Left ventricle myocardium inferior (tissue), 1 donor: ENCODE data around the gene COL25A1. TPM values are rescaled to one million over a fixed set of nuclear protein-coding genes. Genes with fewer than 3 reads are reported as not detected.

Experiments
- DNase-seq: peaks from one replicate; pipeline ENCODE4 v3.0.0-alpha.2; 2020
- H3K27ac ChIP-seq: fragments of 200-600 bp; replicated peaks from 2 replicates; pipeline ENCODE4 v1.8.0; 2021
- H3K27me3 ChIP-seq: fragments of 200-600 bp; 2 replicates; pipeline ENCODE4 v1.8.0; 2021; ENCODE audit warnings: low read depth
- H3K36me3 ChIP-seq: fragments of 200-600 bp; 2 replicates; pipeline ENCODE4 v1.8.0; 2021
- H3K4me1 ChIP-seq: fragments of 200-600 bp; 2 replicates; pipeline ENCODE4 v1.8.0; 2021
- H3K4me3 ChIP-seq: fragments of 200-600 bp; 2 replicates; pipeline ENCODE4 v1.8.0; 2021; ENCODE audit warnings: mild to moderate bottlenecking, moderate library complexity
- H3K9me3 ChIP-seq: fragments of 200-600 bp; replicated peaks from 2 replicates; pipeline ENCODE4 v1.8.0; 2021
- CTCF ChIP-seq: fragments of 200-600 bp; IDR thresholded peaks from 2 replicates; pipeline ENCODE4 v1.8.0; 2021; ENCODE audit warnings: antibody characterized with exemption, mild to moderate bottlenecking, borderline replicate concordance
- intact Hi-C: fragments of 100-400 bp; cut with micrococcal nuclease; formaldehyde crosslinking; loops from one replicate; pipeline ENCODE4 v1.11.0; 2022
- total RNA-seq: library from RNA; stranded (reverse); fragmentation: NEBNext Ultra II Directional; extraction: Animal tissue kit (Norgen Biotek cat#: 25700); gene quantifications from one replicate; pipeline ENCODE4 v1.2.1, GENCODE V29; 2021
- donor health status: DM: no; HTN: yes; CAD: no; lungs with severe emphysema.

COL25A1 gene
- total RNA-seq, 1 donor from 2014 or later: 0.77 TPM

DNA sequence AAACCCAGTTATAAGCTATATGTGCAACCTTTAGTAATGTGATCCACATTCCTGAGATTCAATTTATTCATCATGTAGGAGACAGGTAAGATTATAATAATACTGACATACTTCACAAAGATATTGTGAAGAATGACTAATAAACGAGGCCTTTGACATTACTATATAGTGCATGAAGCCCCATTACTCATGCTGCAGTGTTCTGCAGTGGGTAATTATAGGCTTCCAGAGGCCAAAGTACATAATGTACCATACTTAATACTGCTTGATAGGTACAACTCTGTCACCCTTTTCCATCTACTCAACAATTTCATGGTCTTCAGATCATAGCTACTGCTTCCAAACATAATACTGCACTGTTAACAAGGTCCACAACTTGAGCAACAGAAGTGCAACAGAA lies 68.9 kb downstream of the COL25A1 start:
- DNase-seq: no peak
- Histone ChIP-seq H3K27ac (no peak overlapping the region), H3K36me3 (no peaks in the 10 kb centered on the region), H3K4me3 (no peak overlapping the region), H3K27me3 (no peaks in the 10 kb centered on the region), H3K9me3 (peaks cover 14% of the 10 kb centered on the region), H3K4me1 (no peaks in the 10 kb centered on the region)
- intact Hi-C loops: no loop called here
- TF ChIP-seq CTCF: no peak

GRCh38 chr4:109232681-109233080 lies 69.8 kb downstream of the COL25A1 start:
- H3K36me3 ChIP-seq: no peaks in the 10 kb centered on the region
- no peak for TF ChIP-seq CTCF
- H3K27me3 ChIP-seq: no peaks in the 10 kb centered on the region
- H3K4me3 ChIP-seq: no peak overlapping the region
- DNase-seq: no peak
- H3K9me3 ChIP-seq: peaks cover 14% of the 10 kb centered on the region
- H3K27ac ChIP-seq: no peak overlapping the region
- intact Hi-C loops: no loop called here
- no peaks in the 10 kb centered on the region for H3K4me1 ChIP-seq

DNA sequence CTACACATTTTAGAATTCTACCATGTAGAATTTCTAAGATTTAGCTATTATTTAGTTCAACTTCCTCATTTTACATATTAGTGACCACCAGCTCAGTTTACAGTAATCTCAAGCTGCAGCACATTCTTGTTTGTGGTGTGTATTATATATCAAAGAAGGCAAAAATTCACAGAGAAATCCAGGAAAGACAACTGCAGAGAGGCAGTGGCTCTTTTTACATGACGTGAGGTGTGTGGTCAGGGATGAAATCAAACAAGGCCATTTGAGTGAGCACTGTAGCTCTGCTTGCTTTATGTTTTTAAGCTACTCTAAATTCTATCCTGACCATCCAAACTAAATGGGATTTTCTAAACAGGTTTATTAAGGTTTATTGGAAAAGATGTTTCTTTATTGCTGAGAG lies 71.1 kb downstream of the COL25A1 start:
- Histone ChIP-seq H3K36me3 (no peaks in the 10 kb centered on the region), H3K4me1 (no peaks in the 10 kb centered on the region), H3K27ac (no peak overlapping the region), H3K27me3 (no peaks in the 10 kb centered on the region), H3K4me3 (no peak overlapping the region), H3K9me3 (peaks cover 14% of the 10 kb centered on the region)
- intact Hi-C loops: no loop called here
- DNase-seq: no peak
- TF ChIP-seq CTCF: no peak

GRCh38 chr4:109229028-109229427 lies 73.4 kb downstream of the COL25A1 start:
- no peak for TF ChIP-seq CTCF
- Histone ChIP-seq H3K27ac (no peak overlapping the region), H3K27me3 (no peaks in the 10 kb centered on the region), H3K9me3 (no peaks in the 10 kb centered on the region), H3K4me3 (no peak overlapping the region), H3K36me3 (no peaks in the 10 kb centered on the region), H3K4me1 (no peaks in the 10 kb centered on the region)
- intact Hi-C loops: no loop called here
- no peak for DNase-seq

GRCh38 chr4:109218288-109218687 lies 84.2 kb downstream of the COL25A1 start:
- DNase-seq: no peak
- H3K36me3 ChIP-seq: no peaks in the 10 kb centered on the region
- TF ChIP-seq CTCF: no peak
- H3K4me1 ChIP-seq: no peaks in the 10 kb centered on the region
- H3K9me3 ChIP-seq: no peaks in the 10 kb centered on the region
- no peak overlapping the region for H3K27ac ChIP-seq
- H3K27me3 ChIP-seq: no peaks in the 10 kb centered on the region
- no peak overlapping the region for H3K4me3 ChIP-seq
- intact Hi-C loops: no loop called here
